Articular chondrocyte of knee joint (primary cell): ENCODE results near the gene CRYBA1. TPM values are rescaled to one million over a fixed set of nuclear protein-coding genes. Genes with fewer than 3 reads are reported as not detected.

Source experiments
- total RNA-seq: library from RNA; depleted of rRNA; stranded (reverse); fragments of >200 nt; gene quantifications from 2 replicates; pipeline ENCODE4 v1.2.3, GENCODE V29; 2012

Gene CRYBA1, protein sequence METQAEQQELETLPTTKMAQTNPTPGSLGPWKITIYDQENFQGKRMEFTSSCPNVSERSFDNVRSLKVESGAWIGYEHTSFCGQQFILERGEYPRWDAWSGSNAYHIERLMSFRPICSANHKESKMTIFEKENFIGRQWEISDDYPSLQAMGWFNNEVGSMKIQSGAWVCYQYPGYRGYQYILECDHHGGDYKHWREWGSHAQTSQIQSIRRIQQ
- not detected in 2 replicates for total RNA-seq

GRCh38 chr17:29246628-29247027 lies at the start of gene CRYBA1:
TSS of gene CRYBA1 (plus strand) at chr17:29246859. CDS start at chr17:29246864, 5 bp downstream.

GRCh38 chr17:29293890-29294579 lies 47.4 kb downstream of the CRYBA1 start, which contains the start of gene NUFIP2:
TSS of gene NUFIP2 (minus strand) at chr17:29294148. CDS start at chr17:29294059, 89 bp downstream.

Other genes with a start within 250 kb of the CRYBA1 start
- gene SEZ6, start 240.8 kb upstream of the CRYBA1 start, total RNA-seq: not detected in 2 replicates
- gene PIPOX, start 203.7 kb upstream of the CRYBA1 start, total RNA-seq: 1.2 and 2.4 TPM in 2 replicates
- 37.8 and 47.2 TPM in 2 replicates for gene MYO18A, start 66.5 kb upstream of the CRYBA1 start, total RNA-seq
- gene NUFIP2, start 47.3 kb downstream of the CRYBA1 start, total RNA-seq: 64.0 and 71.5 TPM in 2 replicates
- 88.1 and 89.4 TPM in 2 replicates for gene TAOK1, start 143.5 kb downstream of the CRYBA1 start, total RNA-seq